Lower leg skin (tissue), 4 donors: ENCODE measurements around the gene DTX1. TPM values are rescaled to one million over a fixed set of nuclear protein-coding genes. Genes with fewer than 3 reads are reported as not detected.

ENCODE experiments used
- DNase-seq, 2 donors: peaks; one replicate each; pipeline ENCODE4 v3.0.0-alpha.2; 2019; ENCODE audit warnings: low spot score in 2 of 2
- H3K4me3 ChIP-seq: fragments of 200-600 bp; sonication (generic); 2 replicates; pipeline ENCODE4 v1.5.1; 2017; ENCODE audit warnings: mild to moderate bottlenecking, low read depth; ENCODE audit not compliant: poor library complexity, severe bottlenecking
- CTCF ChIP-seq, 3 donors: fragments of 450-650 bp; IDR thresholded peaks; one replicate each; pipeline ENCODE4 v1.5.1; 2016; ENCODE audit warnings: antibody characterized with exemption in 3 of 3, mild to moderate bottlenecking in 3 of 3, moderate library complexity in 2 of 3
- POLR2A ChIP-seq, 2 donors: fragments of 450-650 bp; IDR thresholded peaks; one replicate each; pipeline ENCODE4 v1.6.1; 2016 to 2017; ENCODE audit warnings: antibody characterized with exemption in 2 of 2, mild to moderate bottlenecking in 1 of 2, moderate library complexity in 1 of 2
- WGBS, 2 donors: methylation state at CpG; one replicate each; pipeline ENCODE4 v1.1.5; 2018; 5-methylcytosine and 5-hydroxymethylcytosine counted together
- intact Hi-C: fragments of 100-400 bp; cut with DNase I; formaldehyde crosslinking; loops from one replicate; pipeline ENCODE4 v1.15.0; 2023; ENCODE audit warnings: low total_unique reads
- total RNA-seq, 4 donors: library from RNA; depleted of rRNA; stranded (reverse); fragments of >200 nt; gene quantifications; one replicate each; pipeline ENCODE4 v1.1.0, GENCODE V29; 2016

Gene DTX1
- total RNA-seq, 4 donors from 2014 or later = 1.5 to 5.0 (median 3.4) TPM

- TF ChIP-seq CTCF (IDR thresholded peaks at IDR 0.05) (no peak), POLR2A (IDR thresholded peaks at IDR 0.05) (no peak)
- WGBS, 2 donors = 82 to 88% methylated on average over 2 of the region's 2 CpGs
- no peak for DNase-seq
- intact Hi-C loops = no loop called here
- H3K4me3 ChIP-seq = no peak overlapping the region
These were observed 90.5 kb downstream of the DTX1 start for GRCh38 chr12:113146999-113147398.

Other genes starting within 250 kb of the DTX1 start
- 10 to 100 TPM; 16.2 to 25.2 (median 23.2) TPM for gene OAS1, start 149.8 kb upstream of the DTX1 start, total RNA-seq
- gene OAS3, start 118.3 kb upstream of the DTX1 start, total RNA-seq = 10 to 100 TPM in 3 of 4 donors, 1 to 10 TPM in 1; 9.4 to 18.9 (median 15.9) TPM
- 1 to 10 TPM; 2.6 to 3.8 (median 3.3) TPM for gene OAS2, start 78.2 kb upstream of the DTX1 start, total RNA-seq
- 10 to 100 TPM; 39.3 to 59.3 (median 50.9) TPM for gene RASAL1, start 79.0 kb downstream of the DTX1 start, total RNA-seq
- 1 to 10 TPM in 2 of 4 donors, under 1 TPM in 1, not detected in 1; 0.38 to 4.3 (median 1.9) TPM for gene CFAP73, start 93.0 kb downstream of the DTX1 start, total RNA-seq
- 100 to 1,000 TPM in 1 of 4 donors, 10 to 100 TPM in 3; 48.6 to 106 (median 77.3) TPM for gene DDX54, start 128.7 kb downstream of the DTX1 start, total RNA-seq
- gene RITA1, start 129.0 kb downstream of the DTX1 start, total RNA-seq = 10 to 100 TPM; 14.5 to 25.8 (median 18.8) TPM
- gene TPCN1, start 164.7 kb downstream of the DTX1 start, total RNA-seq = 10 to 100 TPM; 16.5 to 38.4 (median 28.8) TPM